Type B pancreatic cell (in vitro differentiated cells): ENCODE data around the gene AADAT. TPM values are rescaled to one million over a fixed set of nuclear protein-coding genes. Genes with fewer than 3 reads are reported as not detected.

ENCODE experiments used
- DNase-seq: peaks from one replicate; pipeline ENCODE4 v3.0.0; 2021; ENCODE audit warnings: mixed read lengths; ENCODE audit not compliant: unreplicated experiment; ENCODE audit errors: extremely low spot score
- H3K27ac Mint-ChIP-seq: 2 replicates; pipeline ENCODE4 v1.8.0; 2021; ENCODE audit warnings: mild to moderate bottlenecking, mixed read lengths
- H3K27me3 Mint-ChIP-seq: 2 replicates; pipeline ENCODE4 v1.8.0; 2021; ENCODE audit warnings: mixed read lengths
- H3K36me3 Mint-ChIP-seq: 2 replicates; pipeline ENCODE4 v1.8.0; 2021; ENCODE audit warnings: mixed read lengths
- H3K4me1 Mint-ChIP-seq: one replicate; pipeline ENCODE4 v1.8.0; 2021; ENCODE audit warnings: mixed read lengths; ENCODE audit not compliant: unreplicated experiment
- H3K4me3 Mint-ChIP-seq: 2 replicates; pipeline ENCODE4 v1.8.0; 2021; ENCODE audit warnings: mild to moderate bottlenecking, mixed read lengths
- H3K9me3 Mint-ChIP-seq: 2 replicates; pipeline ENCODE4 v1.8.0; 2021; ENCODE audit warnings: mixed read lengths
- total RNA-seq: library from RNA; stranded (reverse); gene quantifications from 2 replicates; pipeline ENCODE4 v1.2.1, GENCODE V29; 2021; ENCODE audit warnings: low replicate concordance
- TF ChIP-seq, protein P1 (sequence below): fragments of 200-600 bp; sonication (generic); conservative IDR thresholded peaks from 2 replicates; pipeline ENCODE4 v1.5.0; 2021; ENCODE audit warnings: antibody characterized with exemption, mild to moderate bottlenecking

Gene AADAT
- total RNA-seq, 1 donor from 2014 or later = 27.1 TPM

DNA sequence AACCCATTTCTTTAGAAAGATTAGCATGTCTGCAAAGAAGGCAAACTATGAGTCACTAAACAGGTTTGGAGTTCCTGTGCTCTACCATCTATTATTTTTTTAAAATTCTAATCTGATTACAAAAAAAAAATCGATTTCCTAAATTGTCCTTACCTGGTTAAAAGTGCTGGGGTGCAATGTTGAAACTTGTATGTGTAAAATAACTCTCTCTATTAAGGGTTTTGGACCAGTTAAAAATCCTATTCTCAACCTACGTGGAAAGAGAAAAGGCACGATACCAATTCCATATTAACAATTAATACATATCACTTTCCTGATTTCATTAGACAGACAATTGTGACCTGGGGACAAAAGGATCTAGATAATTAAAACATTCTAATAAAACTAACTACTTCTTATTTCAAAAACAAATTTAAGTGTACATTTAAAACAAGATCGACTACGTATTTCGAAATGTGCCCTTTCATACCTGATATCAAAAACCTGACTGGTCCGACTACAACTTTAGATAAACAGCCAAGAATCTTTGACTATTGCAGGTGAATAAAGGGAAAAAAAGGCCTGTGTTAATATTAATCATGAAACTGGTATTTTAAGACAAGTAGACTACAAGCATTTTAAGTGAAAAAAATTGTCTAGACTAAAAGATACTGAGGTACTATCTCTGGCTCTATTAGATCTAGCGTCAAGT is 21.2 kb downstream of the AADAT start:
- Mint-ChIP-seq H3K27me3 (no peaks in the 10 kb centered on the region), H3K27ac (no peak overlapping the region), H3K36me3 (peaks cover 23% of the 10 kb centered on the region), H3K4me1 (no peaks in the 10 kb centered on the region), H3K9me3 (no peaks in the 10 kb centered on the region), H3K4me3 (no peak overlapping the region)
- TF ChIP-seq, protein P1, sequence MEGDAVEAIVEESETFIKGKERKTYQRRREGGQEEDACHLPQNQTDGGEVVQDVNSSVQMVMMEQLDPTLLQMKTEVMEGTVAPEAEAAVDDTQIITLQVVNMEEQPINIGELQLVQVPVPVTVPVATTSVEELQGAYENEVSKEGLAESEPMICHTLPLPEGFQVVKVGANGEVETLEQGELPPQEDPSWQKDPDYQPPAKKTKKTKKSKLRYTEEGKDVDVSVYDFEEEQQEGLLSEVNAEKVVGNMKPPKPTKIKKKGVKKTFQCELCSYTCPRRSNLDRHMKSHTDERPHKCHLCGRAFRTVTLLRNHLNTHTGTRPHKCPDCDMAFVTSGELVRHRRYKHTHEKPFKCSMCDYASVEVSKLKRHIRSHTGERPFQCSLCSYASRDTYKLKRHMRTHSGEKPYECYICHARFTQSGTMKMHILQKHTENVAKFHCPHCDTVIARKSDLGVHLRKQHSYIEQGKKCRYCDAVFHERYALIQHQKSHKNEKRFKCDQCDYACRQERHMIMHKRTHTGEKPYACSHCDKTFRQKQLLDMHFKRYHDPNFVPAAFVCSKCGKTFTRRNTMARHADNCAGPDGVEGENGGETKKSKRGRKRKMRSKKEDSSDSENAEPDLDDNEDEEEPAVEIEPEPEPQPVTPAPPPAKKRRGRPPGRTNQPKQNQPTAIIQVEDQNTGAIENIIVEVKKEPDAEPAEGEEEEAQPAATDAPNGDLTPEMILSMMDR = no peak
- no peak for DNase-seq

DNA sequence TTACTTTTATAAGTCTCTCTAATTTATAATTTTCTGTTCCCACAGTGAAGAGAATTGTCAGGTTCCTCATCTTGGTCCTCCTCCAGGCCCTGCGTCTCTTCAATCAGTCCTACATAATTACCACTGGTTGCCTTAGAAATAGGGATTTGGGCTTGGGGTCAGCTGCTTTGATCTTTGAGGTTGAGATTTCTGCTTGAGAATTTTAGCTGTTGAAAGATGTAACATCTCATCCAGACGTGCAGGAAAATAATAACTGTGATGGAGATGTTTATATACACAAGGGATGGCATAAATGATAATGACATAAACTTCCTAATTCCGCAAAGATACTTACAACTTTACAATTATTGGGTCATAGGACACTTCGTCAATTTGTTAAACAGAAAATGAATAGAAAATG is 30.3 kb downstream of the AADAT start:
- TF ChIP-seq, protein P1 = no peak
- no peak for DNase-seq
- H3K27ac Mint-ChIP-seq = no peak overlapping the region
- no peaks in the 10 kb centered on the region for H3K27me3 Mint-ChIP-seq
- H3K9me3 Mint-ChIP-seq = no peaks in the 10 kb centered on the region
- H3K4me3 Mint-ChIP-seq = no peak overlapping the region
- no peaks in the 10 kb centered on the region for H3K4me1 Mint-ChIP-seq
- peaks cover 18% of the 10 kb centered on the region for H3K36me3 Mint-ChIP-seq

DNA sequence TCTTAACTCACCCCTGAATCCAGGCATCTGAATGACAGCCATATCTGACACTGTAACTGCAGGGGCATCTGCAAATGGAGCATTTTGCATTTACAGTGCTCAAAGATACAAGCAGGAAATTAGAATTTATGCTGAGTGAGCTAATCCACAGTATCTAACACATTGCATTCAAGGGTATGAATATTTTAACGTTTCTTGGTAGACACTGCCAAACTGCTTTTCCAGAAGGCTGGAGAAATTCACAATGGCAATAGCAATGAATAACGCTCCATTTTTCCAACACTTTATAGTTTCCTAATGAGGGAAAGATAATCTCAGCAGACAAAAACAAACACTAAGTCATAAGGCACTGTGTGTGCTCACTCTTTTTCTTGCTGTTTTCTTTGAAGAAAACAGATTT is 30.9 kb downstream of the AADAT start:
- TF ChIP-seq, protein P1 = no peak
- no peak for DNase-seq
- Mint-ChIP-seq H3K27me3 (no peaks in the 10 kb centered on the region), H3K4me3 (no peak overlapping the region), H3K36me3 (peaks cover 18% of the 10 kb centered on the region), H3K9me3 (no peaks in the 10 kb centered on the region), H3K27ac (no peak overlapping the region), H3K4me1 (no peaks in the 10 kb centered on the region)

DNA sequence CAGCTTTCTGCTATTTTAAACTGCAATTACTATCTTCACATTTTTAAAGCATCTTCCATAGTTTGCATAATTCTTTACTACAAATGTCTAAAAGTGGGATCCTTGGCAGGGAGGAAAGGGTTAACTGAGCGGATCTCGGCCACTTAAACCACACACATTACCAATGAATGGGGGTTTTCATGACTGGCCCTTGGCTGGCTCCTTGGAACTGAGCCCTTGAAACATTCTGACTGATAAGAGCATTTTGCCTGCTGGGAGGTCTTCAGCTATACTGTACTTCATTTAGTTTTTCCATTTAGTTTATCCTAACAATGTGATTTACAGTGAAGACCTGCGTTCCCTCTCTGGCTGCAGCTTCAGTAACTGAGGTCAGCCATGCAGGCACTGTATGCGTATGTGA is 31.9 kb downstream of the AADAT start:
- H3K27ac Mint-ChIP-seq = no peak overlapping the region
- no peak overlapping the region for H3K4me3 Mint-ChIP-seq
- TF ChIP-seq, protein P1 = no peak
- H3K36me3 Mint-ChIP-seq = peaks cover 14% of the 10 kb centered on the region
- no peaks in the 10 kb centered on the region for H3K4me1 Mint-ChIP-seq
- H3K27me3 Mint-ChIP-seq = no peaks in the 10 kb centered on the region
- H3K9me3 Mint-ChIP-seq = no peaks in the 10 kb centered on the region
- no peak for DNase-seq

DNA sequence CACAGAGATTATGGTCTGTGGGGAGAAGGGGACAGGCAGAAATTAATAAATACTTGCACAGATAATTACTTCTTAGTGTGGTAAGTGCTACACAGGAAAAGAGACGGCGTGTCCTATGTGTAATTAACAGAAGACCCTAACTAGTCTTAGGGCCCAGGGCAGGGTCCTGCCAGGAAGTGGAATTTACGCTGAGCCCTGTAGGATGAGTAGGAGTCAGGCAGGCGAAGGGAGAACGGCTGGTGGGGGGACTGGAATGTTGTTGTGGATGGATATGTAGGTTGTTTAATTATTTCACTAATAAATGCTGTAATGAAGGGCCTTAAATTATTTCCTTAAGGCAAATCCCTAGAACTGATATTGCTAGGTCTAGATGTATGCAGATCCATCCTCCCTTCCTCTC is 36.8 kb downstream of the AADAT start:
- no peaks in the 10 kb centered on the region for H3K9me3 Mint-ChIP-seq
- no peak for DNase-seq
- no peak overlapping the region for H3K4me3 Mint-ChIP-seq
- H3K36me3 Mint-ChIP-seq = no peaks in the 10 kb centered on the region
- H3K27me3 Mint-ChIP-seq = no peaks in the 10 kb centered on the region
- no peak overlapping the region for H3K27ac Mint-ChIP-seq
- no peaks in the 10 kb centered on the region for H3K4me1 Mint-ChIP-seq
- TF ChIP-seq, protein P1 = no peak
